ENCODE results near the gene OR56A1.

DNA sequence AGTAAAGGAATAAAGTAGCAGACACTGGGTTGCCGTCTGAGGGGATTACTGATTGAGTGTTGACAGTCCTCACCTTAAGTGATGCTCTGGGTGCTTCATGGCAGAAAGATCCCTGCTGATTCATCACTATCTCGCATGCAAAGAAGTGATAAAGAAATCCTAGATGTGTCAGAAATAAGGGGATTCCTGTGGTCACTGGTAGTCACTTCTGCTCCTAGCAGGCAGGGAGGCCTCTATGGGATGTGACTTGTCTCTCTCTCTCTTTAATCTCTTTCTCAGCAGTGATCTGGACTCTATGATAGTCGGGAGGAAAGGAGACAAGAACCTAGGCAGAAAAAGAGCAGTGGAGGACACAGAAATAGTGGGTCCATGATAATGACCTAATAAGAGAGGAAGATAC, 30.9 kb upstream of the OR56A1 start:
- no peak for TF ChIP-seq POLR2AphosphoS5 (IDR thresholded peaks at IDR 0.05; ENCODE audit: low read depth, low read length)
- TF ChIP-seq TAF1 (IDR thresholded peaks at IDR 0.05; ENCODE audit: low read depth, low read length): no peak
- TF ChIP-seq POLR2A (IDR thresholded peaks at IDR 0.05; ENCODE audit: low read depth, low read length): no peak
- TF ChIP-seq PAX5 (IDR thresholded peaks at IDR 0.05; ENCODE audit: insufficient read depth, low read length, severe bottlenecking): no peak
- TF ChIP-seq SPI1 (IDR thresholded peaks at IDR 0.05; ENCODE audit: low read depth, low read length): no peak
